Amniotic stem cell (primary cell): Measurements from ENCODE around the gene NUMA1.

Source experiments
- DNase-seq: peaks from one replicate; lab custom pipeline; 2025; lab: John Stamatoyannopoulos, UW

NUMA1 gene

GRCh38 chr11:71976551-71976950, 103.8 kb downstream of the NUMA1 start:
- DNase-seq = no peak

DNA sequence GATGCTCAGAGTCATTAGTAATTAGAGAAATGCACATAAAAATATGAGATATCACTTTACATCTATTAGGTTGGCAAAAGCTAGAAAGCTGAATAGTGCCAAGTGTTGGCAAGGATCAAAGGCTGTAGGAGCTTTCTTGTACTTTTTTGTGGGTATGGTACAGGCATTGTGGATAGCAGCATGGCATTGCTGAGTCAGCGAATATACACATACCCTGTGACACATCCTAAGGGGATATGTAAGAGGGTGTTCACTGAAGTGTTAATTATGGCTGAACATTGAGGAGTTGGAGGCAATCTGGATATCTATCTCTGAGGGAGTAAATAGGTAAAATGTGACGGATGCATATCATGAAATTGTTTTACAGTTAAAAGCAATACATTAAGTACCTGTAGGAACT, 108.7 kb downstream of the NUMA1 start:
- no peak for DNase-seq

GRCh38 chr11:71964641-71965040, 115.7 kb downstream of the NUMA1 start:
- DNase-seq = no peak

- DNase-seq = no peak
These were observed 116.9 kb downstream of the NUMA1 start for GRCh38 chr11:71963468-71963867.

GRCh38 chr11:71962428-71963038, 117.8 kb downstream of the NUMA1 start:
- DNase-seq = no peak

- no peak for DNase-seq
These were observed 124.4 kb downstream of the NUMA1 start for GRCh38 chr11:71955898-71956456.
